ENCODE data around the gene TBP.

- TF ChIP-seq, protein P1, sequence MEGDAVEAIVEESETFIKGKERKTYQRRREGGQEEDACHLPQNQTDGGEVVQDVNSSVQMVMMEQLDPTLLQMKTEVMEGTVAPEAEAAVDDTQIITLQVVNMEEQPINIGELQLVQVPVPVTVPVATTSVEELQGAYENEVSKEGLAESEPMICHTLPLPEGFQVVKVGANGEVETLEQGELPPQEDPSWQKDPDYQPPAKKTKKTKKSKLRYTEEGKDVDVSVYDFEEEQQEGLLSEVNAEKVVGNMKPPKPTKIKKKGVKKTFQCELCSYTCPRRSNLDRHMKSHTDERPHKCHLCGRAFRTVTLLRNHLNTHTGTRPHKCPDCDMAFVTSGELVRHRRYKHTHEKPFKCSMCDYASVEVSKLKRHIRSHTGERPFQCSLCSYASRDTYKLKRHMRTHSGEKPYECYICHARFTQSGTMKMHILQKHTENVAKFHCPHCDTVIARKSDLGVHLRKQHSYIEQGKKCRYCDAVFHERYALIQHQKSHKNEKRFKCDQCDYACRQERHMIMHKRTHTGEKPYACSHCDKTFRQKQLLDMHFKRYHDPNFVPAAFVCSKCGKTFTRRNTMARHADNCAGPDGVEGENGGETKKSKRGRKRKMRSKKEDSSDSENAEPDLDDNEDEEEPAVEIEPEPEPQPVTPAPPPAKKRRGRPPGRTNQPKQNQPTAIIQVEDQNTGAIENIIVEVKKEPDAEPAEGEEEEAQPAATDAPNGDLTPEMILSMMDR (IDR thresholded peaks at IDR 0.05; ENCODE audit: low read length): no peak
- TF ChIP-seq EZH2 (optimal IDR thresholded peaks at IDR 0.05; ENCODE audit: low read depth, low read length) (no peak), EZH2phosphoT487 (IDR thresholded peaks at IDR 0.05; ENCODE audit: low read length) (no peak)
Measured at GRCh38 chr6:170542031-170542719, 12.0 kb upstream of the TBP start.

All from MM.1S (cell line).